HTERT RPE-1 (cell line): ENCODE data around the gene LDHAL6B.

Source experiments
- in situ Hi-C: fragments of 300-500 bp; cut with MboI; formaldehyde crosslinking; loops from 4 replicates; pipeline ENCODE4 v1.14.3; 2020; ENCODE audit warnings: low sequenced_read_pairs

LDHAL6B gene

DNA sequence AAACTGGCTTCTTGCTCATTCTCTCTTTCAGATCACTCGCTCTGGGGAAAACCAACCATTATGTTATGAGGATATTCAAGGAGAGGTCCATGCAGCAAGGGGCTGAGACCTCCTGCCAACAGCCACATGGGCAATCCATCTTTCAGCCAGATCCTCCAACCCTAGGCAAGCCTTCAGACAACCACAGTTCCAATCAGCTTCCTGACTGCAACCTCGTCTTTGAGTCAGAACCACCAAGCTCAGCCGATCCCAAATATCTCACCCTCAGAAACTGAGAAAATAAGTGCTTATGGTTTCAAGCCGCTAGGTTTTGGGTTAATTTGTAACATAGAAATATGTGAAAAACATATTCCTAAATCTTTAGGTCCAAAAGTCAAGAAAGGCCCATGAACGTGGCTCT lies 10.3 kb downstream of the LDHAL6B start:
- in situ Hi-C loops = no loop called here

DNA sequence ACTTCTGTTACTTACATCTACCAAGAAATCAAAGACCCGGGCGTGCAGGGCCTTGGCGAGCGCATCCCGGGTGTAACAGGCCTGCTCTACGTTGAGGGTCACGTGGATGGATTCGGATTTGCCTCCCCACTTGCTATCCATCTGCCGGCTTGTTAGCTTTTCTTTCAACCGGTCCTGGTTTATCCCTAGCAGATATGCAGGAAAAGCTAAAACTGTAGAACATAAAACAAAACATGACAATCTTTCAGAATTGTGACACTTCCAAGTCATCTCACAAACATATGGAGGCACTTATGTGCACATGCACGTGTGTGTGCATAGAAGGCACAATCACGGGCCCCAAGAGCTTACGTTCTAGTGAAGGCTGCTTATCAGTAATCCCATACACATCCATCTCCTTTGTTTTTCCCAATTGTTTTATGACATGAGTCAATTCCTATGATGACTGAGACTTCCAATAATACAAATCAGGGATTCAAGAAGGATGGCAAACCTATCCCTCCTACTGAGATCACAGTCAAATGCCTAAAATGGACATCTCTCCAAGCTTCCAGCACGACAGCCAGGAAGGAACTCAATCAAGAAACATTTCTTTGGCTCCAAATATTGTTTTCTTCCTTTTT lies 11.3 kb downstream of the LDHAL6B start:
- in situ Hi-C loops = no loop called here

DNA sequence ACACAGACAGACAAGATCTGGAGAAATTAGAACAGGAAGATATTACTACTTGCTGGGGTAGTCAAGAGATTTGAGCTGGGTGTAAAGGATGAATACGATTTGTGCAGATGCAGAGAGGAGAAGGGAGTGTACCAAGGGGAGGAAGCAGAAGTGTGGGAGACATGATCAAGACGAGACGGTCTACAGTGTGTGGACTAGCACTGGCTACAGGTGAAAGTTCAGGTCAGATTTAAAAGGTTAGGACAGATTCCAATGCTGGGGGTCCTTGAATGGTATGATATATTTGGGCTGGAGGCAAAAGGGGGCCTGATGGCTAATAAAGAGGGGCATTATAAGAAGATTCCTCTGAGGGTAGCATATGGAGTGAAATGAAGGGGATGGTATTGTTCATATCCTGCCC lies 12.1 kb downstream of the LDHAL6B start:
- in situ Hi-C loops = no loop called here

- in situ Hi-C loops = no loop called here
Measured at GRCh38 chr15:59221511-59222505, 15.2 kb downstream of the LDHAL6B start.

- in situ Hi-C loops = no loop called here
Measured at GRCh38 chr15:59222906-59223550, 16.4 kb downstream of the LDHAL6B start.

DNA sequence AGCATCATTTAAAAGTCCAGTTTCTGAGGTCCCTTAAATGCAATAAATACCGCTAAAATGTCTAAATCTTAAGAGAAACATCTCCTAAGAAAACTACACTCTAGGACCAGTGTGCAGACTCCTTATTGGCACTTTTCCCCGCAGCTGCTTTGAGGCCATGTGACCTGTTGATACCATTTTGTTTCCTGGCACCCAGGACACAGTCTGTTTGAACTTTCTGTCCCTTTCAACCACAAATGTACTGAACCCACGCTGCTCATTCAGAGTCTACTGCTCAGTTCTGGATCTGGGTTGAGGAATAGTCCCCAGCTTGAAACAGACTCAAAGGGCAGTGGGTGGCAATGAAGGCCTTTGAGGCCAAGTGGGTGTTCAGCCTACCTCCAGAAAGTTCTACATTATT lies 17.1 kb downstream of the LDHAL6B start:
- in situ Hi-C loops = no loop called here

- in situ Hi-C loops = no loop called here
Measured at GRCh38 chr15:59224474-59224873, 17.8 kb downstream of the LDHAL6B start.

DNA sequence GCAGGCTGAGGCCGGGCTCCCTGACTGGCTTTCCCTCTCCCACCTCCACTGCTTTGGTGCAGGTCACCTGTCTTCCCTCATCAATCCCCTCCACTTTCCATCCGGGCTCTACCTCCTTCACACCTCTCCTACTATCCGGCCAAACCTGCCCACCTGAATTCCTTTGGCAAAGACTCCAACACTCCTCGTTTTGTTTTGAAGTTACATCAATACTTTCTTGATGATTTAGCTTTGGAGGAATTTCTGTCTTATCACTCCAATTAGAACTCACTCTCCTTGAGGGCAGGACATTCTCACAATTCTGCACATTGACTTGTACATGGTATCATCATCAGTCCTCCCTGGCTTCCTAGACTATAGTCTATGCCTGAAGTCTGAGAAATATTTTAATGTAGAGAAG lies 20.4 kb downstream of the LDHAL6B start:
- in situ Hi-C loops = no loop called here

DNA sequence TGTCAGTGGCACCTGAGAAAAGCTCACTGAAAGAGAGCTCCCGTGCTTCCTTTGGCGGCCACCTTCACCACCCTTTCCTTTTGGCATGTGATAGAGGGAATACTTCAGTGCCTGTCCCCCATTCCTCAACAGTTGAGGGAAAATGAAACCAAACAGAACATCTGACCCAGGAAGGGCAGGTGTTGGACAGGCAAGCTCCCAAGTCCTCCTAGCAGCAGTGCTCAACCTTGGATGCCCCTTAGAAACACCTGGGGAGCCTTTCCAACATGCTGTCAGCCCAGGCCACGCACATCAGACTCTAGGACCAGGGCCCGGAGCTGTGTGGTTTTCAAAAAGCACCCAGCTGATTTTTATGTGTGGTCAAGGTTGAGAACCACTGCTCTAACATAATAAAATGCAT lies 22.4 kb downstream of the LDHAL6B start:
- in situ Hi-C loops = no loop called here

DNA sequence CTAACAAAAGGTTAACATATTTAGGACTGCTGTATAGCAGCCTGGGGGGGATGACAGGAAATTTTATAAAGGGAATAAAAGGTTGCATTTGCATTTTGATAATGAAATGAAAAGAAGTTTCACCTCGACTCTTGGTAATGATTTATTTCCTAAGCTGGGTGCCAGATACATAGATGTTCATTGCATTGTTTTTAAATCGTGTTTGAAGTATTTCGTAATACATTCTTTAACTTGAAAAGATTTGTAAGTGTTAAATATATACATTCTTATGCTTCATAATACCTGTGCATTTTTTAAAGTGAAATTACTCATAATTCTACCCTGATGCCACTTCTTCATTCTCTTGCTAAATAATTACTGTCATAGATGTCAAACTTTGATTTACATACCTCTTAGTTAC lies 22.8 kb downstream of the LDHAL6B start:
- in situ Hi-C loops = no loop called here

DNA sequence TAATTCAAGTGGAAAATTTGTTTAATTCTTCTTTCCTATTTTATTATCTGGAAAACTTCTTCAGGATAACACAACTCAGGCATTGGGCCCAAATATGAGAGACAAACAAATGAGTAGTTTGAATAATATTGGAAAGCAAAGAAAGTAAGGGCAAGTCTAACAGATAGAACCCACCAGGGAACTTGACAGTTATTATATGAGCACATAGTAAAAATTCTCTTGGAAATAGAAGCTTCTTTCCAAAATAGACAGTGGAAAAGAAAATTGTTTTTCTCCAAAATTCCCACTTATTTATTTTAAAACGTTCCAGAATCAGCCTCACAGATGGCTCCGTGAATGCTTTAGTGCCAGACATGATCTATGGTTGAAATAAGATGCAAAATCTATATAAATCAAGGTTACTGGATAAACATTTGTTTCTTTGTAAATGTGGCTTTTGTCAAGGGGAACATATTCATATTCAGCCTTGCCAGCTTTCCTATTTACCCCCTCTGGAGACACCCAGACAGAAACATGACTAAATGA lies 23.9 kb downstream of the LDHAL6B start:
- in situ Hi-C loops = no loop called here

DNA sequence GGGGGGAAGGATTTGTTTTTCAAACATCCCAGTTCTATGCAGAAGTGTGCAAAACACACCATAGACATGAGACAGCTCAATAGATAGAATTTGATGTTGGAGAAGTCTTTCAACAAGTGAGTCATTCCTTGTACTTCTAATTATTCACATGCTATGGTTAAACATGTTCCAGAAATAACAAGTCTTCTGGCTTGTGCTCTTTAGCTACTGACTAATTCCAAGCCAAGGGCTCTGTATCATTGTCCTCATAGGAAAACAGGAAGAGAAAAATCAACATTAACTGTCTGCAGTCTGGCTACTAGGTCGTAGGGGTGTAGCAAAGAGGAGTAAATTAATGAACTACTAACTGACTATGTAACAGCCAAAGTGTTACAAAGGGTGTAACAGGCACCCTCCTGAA lies 25.8 kb downstream of the LDHAL6B start:
- in situ Hi-C loops = no loop called here

GRCh38 chr15:59236394-59236793 lies 29.8 kb downstream of the LDHAL6B start:
- in situ Hi-C loops = no loop called here

DNA sequence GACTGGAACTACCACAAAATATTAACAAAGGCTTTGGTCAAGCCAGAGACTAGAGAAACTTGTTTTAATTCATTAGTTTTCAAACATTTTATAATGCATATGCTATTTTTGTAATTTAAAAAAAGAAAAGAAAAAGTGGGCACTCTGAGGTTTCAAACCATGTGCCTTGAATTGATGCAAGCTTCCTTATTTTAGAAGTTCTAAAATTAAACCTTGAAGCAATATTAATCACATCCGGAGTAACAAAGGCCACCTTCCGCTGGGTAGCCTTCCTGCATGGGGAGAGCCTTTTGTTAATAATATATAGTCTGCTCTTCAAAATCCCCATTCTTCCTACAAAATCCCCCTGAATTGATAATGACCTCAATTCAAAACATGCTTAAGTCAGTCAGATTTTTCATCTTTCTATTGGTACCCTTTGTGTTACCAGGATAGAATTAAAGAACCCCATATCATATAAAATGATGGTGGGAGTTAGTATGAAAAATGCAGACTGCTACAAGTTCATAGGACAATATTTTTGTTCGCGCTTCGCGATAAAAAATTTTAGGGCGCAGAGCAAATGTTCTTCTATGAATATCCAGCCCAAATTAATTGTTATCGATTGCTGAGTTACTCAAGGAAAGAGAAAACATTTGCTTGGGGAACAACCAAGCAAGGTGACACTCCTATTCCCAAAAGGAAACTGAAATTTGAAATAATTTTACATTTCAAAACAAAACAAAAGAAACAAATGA lies 30.6 kb downstream of the LDHAL6B start:
- in situ Hi-C loops = no loop called here

DNA sequence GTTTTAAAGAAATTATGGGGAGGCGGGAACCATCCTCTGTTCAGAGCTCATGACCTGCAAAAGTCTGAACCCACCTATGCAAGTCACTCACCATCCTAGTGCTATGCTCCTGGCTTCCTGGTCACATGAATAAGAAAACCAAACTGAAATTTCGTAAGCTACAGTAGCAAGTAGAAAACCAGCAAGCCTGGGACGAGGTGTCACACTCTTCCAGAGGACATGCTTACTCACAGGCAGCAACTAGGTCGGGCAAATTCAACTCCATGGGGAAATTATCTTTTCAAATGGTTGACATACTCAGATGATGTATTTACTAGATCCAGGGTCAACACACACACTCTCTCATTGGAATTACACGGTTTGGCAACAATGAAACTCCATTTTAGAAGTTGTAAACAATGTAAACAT lies 31.3 kb downstream of the LDHAL6B start:
- in situ Hi-C loops = no loop called here

DNA sequence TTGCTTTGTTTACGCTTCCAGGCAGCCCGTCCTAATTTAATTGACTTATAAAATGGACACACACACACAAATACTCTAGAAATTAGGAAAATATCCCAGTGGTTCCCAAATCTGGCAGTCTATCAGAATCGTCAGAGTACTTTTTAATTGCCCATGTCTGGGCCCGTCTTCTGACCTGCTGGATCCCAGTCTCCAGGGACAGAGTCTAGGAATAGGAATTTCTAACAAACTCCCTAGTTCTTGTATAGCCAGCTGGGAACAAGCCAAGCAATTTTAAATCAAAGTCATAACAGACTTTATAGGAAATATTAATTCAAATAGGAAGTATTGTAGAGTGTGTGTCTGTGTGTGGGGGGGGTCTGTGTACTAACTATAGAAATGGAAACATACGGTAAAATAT lies 33.4 kb downstream of the LDHAL6B start:
- in situ Hi-C loops = no loop called here

DNA sequence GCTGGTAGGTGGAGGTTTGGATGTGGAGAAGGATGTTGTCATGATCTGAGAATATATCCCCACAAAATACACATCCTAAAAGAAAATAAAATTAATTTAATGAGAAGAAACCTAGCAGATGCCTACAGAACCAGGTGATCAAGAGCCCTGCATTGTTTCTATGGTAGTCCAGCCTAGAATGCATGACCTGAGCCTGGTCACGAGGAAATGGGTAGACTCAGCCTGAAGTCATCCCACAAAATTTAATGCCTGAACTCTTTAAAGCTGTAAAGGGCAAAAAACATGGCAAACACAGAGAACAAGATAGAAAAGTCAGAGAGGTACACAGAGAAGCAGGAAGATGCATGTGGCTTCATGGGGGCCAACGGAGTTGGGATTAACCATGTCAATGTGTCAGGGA lies 36.0 kb downstream of the LDHAL6B start:
- in situ Hi-C loops = no loop called here

GRCh38 chr15:59243622-59244021 lies 37.0 kb downstream of the LDHAL6B start:
- in situ Hi-C loops = no loop called here

GRCh38 chr15:59244337-59244736 lies 37.7 kb downstream of the LDHAL6B start:
- in situ Hi-C loops = no loop called here

DNA sequence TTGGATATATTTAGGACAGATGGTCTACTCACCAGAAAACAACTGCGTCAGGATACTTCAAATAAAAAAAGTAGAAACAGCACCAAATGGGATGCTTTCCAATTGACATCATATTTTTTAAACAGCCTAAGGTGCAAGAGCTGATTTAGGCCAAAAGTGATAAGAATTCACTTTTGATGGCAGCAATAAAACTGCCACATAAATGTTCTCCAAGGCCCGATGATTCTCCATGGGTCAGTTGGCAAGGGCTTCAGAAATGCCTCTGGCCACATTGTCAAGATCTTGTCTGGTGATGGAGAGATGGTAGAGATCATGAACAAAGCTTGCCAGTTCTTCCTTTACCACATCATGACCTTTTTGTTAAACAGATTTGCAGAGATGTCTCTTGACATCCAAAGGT lies 38.9 kb downstream of the LDHAL6B start:
- in situ Hi-C loops = no loop called here

DNA sequence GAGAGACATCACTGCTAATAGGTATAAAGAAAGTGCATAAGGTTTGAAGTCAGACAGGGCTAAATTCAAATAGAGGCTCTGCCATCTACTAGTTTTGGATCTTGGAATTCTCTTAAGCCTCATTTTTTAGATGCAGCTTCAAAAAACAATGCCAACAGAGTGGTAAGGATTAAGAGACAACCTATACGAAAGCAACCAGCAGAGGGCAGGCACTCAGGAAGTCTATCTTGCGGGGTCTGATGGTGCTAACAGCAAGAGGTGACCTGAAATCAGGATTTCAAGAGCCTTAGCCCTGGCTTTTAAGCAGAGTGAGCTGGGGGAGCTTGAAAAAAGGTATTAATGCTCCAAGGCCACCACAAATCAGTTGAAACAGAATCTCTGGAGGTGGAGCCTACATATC lies 40.7 kb downstream of the LDHAL6B start:
- in situ Hi-C loops = no loop called here
